Measurements from ENCODE around the gene KANK4.

- TF ChIP-seq, protein P1, sequence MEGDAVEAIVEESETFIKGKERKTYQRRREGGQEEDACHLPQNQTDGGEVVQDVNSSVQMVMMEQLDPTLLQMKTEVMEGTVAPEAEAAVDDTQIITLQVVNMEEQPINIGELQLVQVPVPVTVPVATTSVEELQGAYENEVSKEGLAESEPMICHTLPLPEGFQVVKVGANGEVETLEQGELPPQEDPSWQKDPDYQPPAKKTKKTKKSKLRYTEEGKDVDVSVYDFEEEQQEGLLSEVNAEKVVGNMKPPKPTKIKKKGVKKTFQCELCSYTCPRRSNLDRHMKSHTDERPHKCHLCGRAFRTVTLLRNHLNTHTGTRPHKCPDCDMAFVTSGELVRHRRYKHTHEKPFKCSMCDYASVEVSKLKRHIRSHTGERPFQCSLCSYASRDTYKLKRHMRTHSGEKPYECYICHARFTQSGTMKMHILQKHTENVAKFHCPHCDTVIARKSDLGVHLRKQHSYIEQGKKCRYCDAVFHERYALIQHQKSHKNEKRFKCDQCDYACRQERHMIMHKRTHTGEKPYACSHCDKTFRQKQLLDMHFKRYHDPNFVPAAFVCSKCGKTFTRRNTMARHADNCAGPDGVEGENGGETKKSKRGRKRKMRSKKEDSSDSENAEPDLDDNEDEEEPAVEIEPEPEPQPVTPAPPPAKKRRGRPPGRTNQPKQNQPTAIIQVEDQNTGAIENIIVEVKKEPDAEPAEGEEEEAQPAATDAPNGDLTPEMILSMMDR (conservative IDR thresholded peaks at IDR 0.05 in 1 of 2, IDR thresholded peaks at IDR 0.05 in 1 of 2; ENCODE audit: low read depth in 1 of 2, low read length in 2 of 2) = no peak
- no peak for TF ChIP-seq EZH2 (IDR thresholded peaks at IDR 0.05; ENCODE audit: low read length, missing control alignments)
These were observed 38.7 kb upstream of the KANK4 start for GRCh38 chr1:62357916-62358315.

All from fibroblast of lung (primary cell).